Smooth muscle cell of the umbilical artery (primary cell): ENCODE measurements around the gene ZNF235. TPM values are rescaled to one million over a fixed set of nuclear protein-coding genes. Genes with fewer than 3 reads are reported as not detected.

Experiments
- total RNA-seq: library from RNA; depleted of rRNA; stranded (reverse); fragments of >200 nt; gene quantifications from 2 replicates; pipeline ENCODE4 v1.2.3, GENCODE V29; 2014

Gene ZNF235
- 3.1 and 4.5 TPM in 2 replicates for total RNA-seq

GRCh38 chr19:44304659-44305193, at the start of gene ZNF235:
Gene ZNF235, minus strand, starts transcription at chr19:44305025. Its CDS starts 1,621 bp downstream, at chr19:44303404.

Other genes starting within 250 kb of the ZNF235 start
- gene ZNF284, start 232.9 kb downstream of the ZNF235 start, total RNA-seq, result 3.0 and 3.3 TPM in 2 replicates
- 25.1 and 35.9 TPM in 2 replicates for gene ZNF224, start 210.7 kb downstream of the ZNF235 start, total RNA-seq
- 6.5 TPM in 2 replicates for gene ZNF225, start 191.6 kb downstream of the ZNF235 start, total RNA-seq
- 13.7 and 17.2 TPM in 2 replicates for gene ZNF234, start 163.5 kb downstream of the ZNF235 start, total RNA-seq
- gene ZNF226, start 139.9 kb downstream of the ZNF235 start, total RNA-seq, result 16.3 and 22.9 TPM in 2 replicates
- 17.1 and 20.2 TPM in 2 replicates for gene ZNF227, start 92.5 kb downstream of the ZNF235 start, total RNA-seq
- gene ZNF233, start 45.1 kb downstream of the ZNF235 start, total RNA-seq, result 0.83 and 0.89 TPM in 2 replicates
- gene ZNF112, start 51.7 kb upstream of the ZNF235 start, total RNA-seq, result 9.2 and 10.1 TPM in 2 replicates
- 3.7 and 5.6 TPM in 2 replicates for gene ZNF285, start 96.6 kb upstream of the ZNF235 start, total RNA-seq
- gene ZNF229, start 143.4 kb upstream of the ZNF235 start, total RNA-seq, result 10.5 and 11.6 TPM in 2 replicates
- 5.6 and 9.2 TPM in 2 replicates for gene ZNF180, start 195.5 kb upstream of the ZNF235 start, total RNA-seq
- gene CEACAM20, start 224.7 kb upstream of the ZNF235 start, total RNA-seq, result not detected in 2 replicates